ENCODE measurements around the gene PRM2. TPM values are rescaled to one million over a fixed set of nuclear protein-coding genes. Genes with fewer than 3 reads are reported as not detected.

The PRM2 gene
- total and polyA plus RNA-seq, 3 experiments from 2014 or later, result not detected

GRCh38 chr16:11232302-11232851 is 43.9 kb downstream of the PRM2 start:
- H3K4me3 ChIP-seq (ENCODE audit: low read length), result peak overlapping the region; percentile 51
- ChIA-PET POLR2A (interaction anchor here (0.9 to 1.9 kb wide), 2 partner anchors 22 to 23 kb away, joined by 3 to 38 read pairs; partner anchors contain the start of gene SOCS1), CTCF (interaction anchor here (2.5 kb wide), 1 partner anchor 23 kb away, joined by 23 read pairs; the partner anchor contains the start of gene SOCS1)
- no peak for DNase-seq
- peak overlapping the region; percentile 65 to 84 (median 73) for H3K4me3 Mint-ChIP-seq
- peaks cover 0 to 1% (median 0%) of the 10 kb centered on the region in 5 donors for H3K9me3 Mint-ChIP-seq
- no peaks in the 10 kb centered on the region for H3K36me3 ChIP-seq (ENCODE audit: insufficient read depth, low read length)
- no peaks in the 10 kb centered on the region for H3K36me3 Mint-ChIP-seq
- H3K9me3 ChIP-seq (ENCODE audit: low read length), result no peaks in the 10 kb centered on the region
- peak overlapping the region; percentile 90 for H3K27ac ChIP-seq (ENCODE audit: low read depth, low read length)
- peaks cover 60% of the 10 kb centered on the region for H3K4me1 ChIP-seq (ENCODE audit: insufficient read depth, low read length)
- peaks cover 47 to 67% (median 66%) of the 10 kb centered on the region in 3 donors for H3K4me1 Mint-ChIP-seq
- peaks cover 0 to 2% of the 10 kb centered on the region in 2 donors for H3K27me3 Mint-ChIP-seq
- H3K27me3 ChIP-seq (ENCODE audit: insufficient read depth, low read length, poor library complexity, severe bottlenecking), result no peaks in the 10 kb centered on the region
- peak overlapping the region; percentile 92 to 99 (median 96) for H3K27ac Mint-ChIP-seq

DNA sequence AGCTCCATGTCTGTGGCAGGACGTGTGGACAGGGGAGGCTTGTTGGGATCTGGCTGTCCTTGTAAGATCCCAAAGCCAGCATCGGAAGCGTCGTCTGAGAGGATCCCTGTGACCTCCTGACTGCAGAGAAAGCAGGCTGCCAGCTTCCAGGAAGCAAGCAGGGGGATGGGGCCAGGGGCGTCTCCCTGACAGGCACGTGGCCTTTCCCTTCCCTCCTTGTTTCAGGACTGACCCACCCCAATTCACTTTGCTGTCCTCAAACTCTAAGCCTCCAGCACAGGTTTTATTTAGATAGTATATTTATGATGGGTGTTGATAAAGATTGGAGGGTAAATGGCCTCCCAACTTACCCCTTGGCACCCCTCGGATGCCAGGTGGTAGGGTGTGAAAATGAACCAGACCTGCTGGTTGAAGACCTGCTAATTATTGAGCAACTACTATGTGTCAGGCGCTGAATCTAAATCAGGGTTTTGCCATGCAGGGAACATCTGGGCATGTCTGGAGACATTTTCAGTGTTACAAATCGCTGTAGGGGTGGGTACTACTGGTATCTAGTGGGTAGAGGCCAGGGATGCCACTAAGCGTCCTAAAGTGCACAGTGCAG is 44.8 kb downstream of the PRM2 start:
- no peaks in the 10 kb centered on the region for H3K27me3 ChIP-seq (ENCODE audit: insufficient read depth, low read length, poor library complexity, severe bottlenecking)
- H3K4me3 Mint-ChIP-seq, result peak overlapping the region in 5 of 7 donors; percentile 14 to 27 (median 26)
- H3K4me3 ChIP-seq (ENCODE audit: low read length), result no peak overlapping the region
- H3K4me1 ChIP-seq (ENCODE audit: insufficient read depth, low read length), result peaks cover 60% of the 10 kb centered on the region
- peaks cover 0 to 1% (median 0%) of the 10 kb centered on the region in 5 donors for H3K9me3 Mint-ChIP-seq
- H3K36me3 ChIP-seq (ENCODE audit: insufficient read depth, low read length), result no peaks in the 10 kb centered on the region
- DNase-seq, result no peak
- H3K36me3 Mint-ChIP-seq, result no peaks in the 10 kb centered on the region
- no peaks in the 10 kb centered on the region for H3K9me3 ChIP-seq (ENCODE audit: low read length)
- POLR2A ChIA-PET, result interaction anchor here (0.9 kb wide), 1 partner anchor 23 kb away, joined by 3 read pairs; no protein-coding TSS in a partner anchor
- peaks cover 0 to 2% of the 10 kb centered on the region in 2 donors for H3K27me3 Mint-ChIP-seq
- CTCF ChIA-PET, result interaction anchor here (0.8 kb wide), 1 partner anchor 23 kb away, joined by 3 read pairs; no protein-coding TSS in a partner anchor
- H3K27ac ChIP-seq (ENCODE audit: low read depth, low read length), result peak overlapping the region; percentile 30
- H3K27ac Mint-ChIP-seq, result peak overlapping the region; percentile 47 to 97 (median 80)
- peaks cover 47 to 68% (median 66%) of the 10 kb centered on the region in 3 donors for H3K4me1 Mint-ChIP-seq

- Histone ChIP-seq H3K36me3 (ENCODE audit: insufficient read depth, low read length) (no peaks in the 10 kb centered on the region), H3K4me1 (ENCODE audit: insufficient read depth, low read length) (peaks cover 68% of the 10 kb centered on the region), H3K4me3 (ENCODE audit: low read length) (no peak overlapping the region), H3K9me3 (ENCODE audit: low read length) (no peaks in the 10 kb centered on the region), H3K27ac (ENCODE audit: low read depth, low read length) (no peak overlapping the region), H3K27me3 (ENCODE audit: insufficient read depth, low read length, poor library complexity, severe bottlenecking) (no peaks in the 10 kb centered on the region)
- ChIA-PET CTCF (no interaction called here), POLR2A (no interaction called here)
- H3K27ac Mint-ChIP-seq, result peak overlapping the region in 5 of 8 donors; percentile 29 to 97 (median 61)
- H3K36me3 Mint-ChIP-seq, result no peaks in the 10 kb centered on the region
- peaks cover 0 to 2% of the 10 kb centered on the region in 2 donors for H3K27me3 Mint-ChIP-seq
- H3K4me3 Mint-ChIP-seq, result no peak overlapping the region
- DNase-seq, result no peak
- H3K4me1 Mint-ChIP-seq, result peaks cover 56 to 75% (median 70%) of the 10 kb centered on the region in 3 donors
- peaks cover 0 to 1% (median 0%) of the 10 kb centered on the region in 5 donors for H3K9me3 Mint-ChIP-seq
These were observed 46.4 kb downstream of the PRM2 start for GRCh38 chr16:11229906-11230305.

- Mint-ChIP-seq H3K4me3 (no peak overlapping the region), H3K4me1 (peaks cover 58 to 75% (median 70%) of the 10 kb centered on the region in 3 donors), H3K36me3 (no peaks in the 10 kb centered on the region), H3K27me3 (peaks cover 0 to 2% of the 10 kb centered on the region in 2 donors), H3K9me3 (peaks cover 0 to 1% (median 0%) of the 10 kb centered on the region in 5 donors), H3K27ac (peak overlapping the region in 5 of 8 donors; percentile 19 to 97 (median 71))
- POLR2A ChIA-PET, result no interaction called here
- H3K27ac ChIP-seq (ENCODE audit: low read depth, low read length), result no peak overlapping the region
- no peaks in the 10 kb centered on the region for H3K27me3 ChIP-seq (ENCODE audit: insufficient read depth, low read length, poor library complexity, severe bottlenecking)
- no peak for DNase-seq
- H3K36me3 ChIP-seq (ENCODE audit: insufficient read depth, low read length), result no peaks in the 10 kb centered on the region
- peaks cover 68% of the 10 kb centered on the region for H3K4me1 ChIP-seq (ENCODE audit: insufficient read depth, low read length)
- no peaks in the 10 kb centered on the region for H3K9me3 ChIP-seq (ENCODE audit: low read length)
- CTCF ChIA-PET, result no interaction called here
- H3K4me3 ChIP-seq (ENCODE audit: low read length), result no peak overlapping the region
These were observed 46.8 kb downstream of the PRM2 start for GRCh38 chr16:11229432-11229831.

GRCh38 chr16:11225677-11226549 is 50.4 kb downstream of the PRM2 start:
- Mint-ChIP-seq H3K4me3 (peak overlapping the region; percentile 77 to 92 (median 81)), H3K36me3 (no peaks in the 10 kb centered on the region), H3K9me3 (peaks cover 0 to 1% (median 0%) of the 10 kb centered on the region in 5 donors), H3K27me3 (no peaks in the 10 kb centered on the region), H3K4me1 (peaks cover 40 to 51% (median 49%) of the 10 kb centered on the region in 3 donors), H3K27ac (peak overlapping the region; percentile 94 to 98 (median 96))
- Histone ChIP-seq H3K9me3 (ENCODE audit: low read length) (no peaks in the 10 kb centered on the region), H3K27ac (ENCODE audit: low read depth, low read length) (peak overlapping the region; percentile 76), H3K36me3 (ENCODE audit: insufficient read depth, low read length) (no peaks in the 10 kb centered on the region), H3K4me3 (ENCODE audit: low read length) (peak overlapping the region; percentile 52), H3K4me1 (ENCODE audit: insufficient read depth, low read length) (peaks cover 52% of the 10 kb centered on the region), H3K27me3 (ENCODE audit: insufficient read depth, low read length, poor library complexity, severe bottlenecking) (no peaks in the 10 kb centered on the region)
- DNase-seq, result no peak
- ChIA-PET POLR2A (interaction anchor here (0.8 to 4.8 kb wide), 5 partner anchors 7 to 38 kb away, joined by 3 to 74 read pairs (median 6); partner anchors contain the start of gene SOCS1), CTCF (interaction anchor here (1.1 to 2.9 kb wide), 9 partner anchors 8 to 262 kb away, joined by 3 to 45 read pairs (median 4); partner anchors contain the start of gene SOCS1)

Other genes starting within 250 kb of the PRM2 start
- gene SOCS1, start 20.3 kb downstream of the PRM2 start, total RNA-seq, result 100 to 1,000 TPM; 128 to 144 TPM
- gene SOCS1, start 20.3 kb downstream of the PRM2 start, polyA plus RNA-seq, result 17.1 TPM
- not detected for gene TNP2, start 7.2 kb downstream of the PRM2 start, total RNA-seq
- gene TNP2, start 7.2 kb downstream of the PRM2 start, polyA plus RNA-seq, result not detected
- not detected for gene PRM3, start 2.9 kb downstream of the PRM2 start, total RNA-seq
- gene PRM3, start 2.9 kb downstream of the PRM2 start, polyA plus RNA-seq, result not detected
- not detected for gene PRM1, start 4.8 kb upstream of the PRM2 start, total RNA-seq
- not detected for gene PRM1, start 4.8 kb upstream of the PRM2 start, polyA plus RNA-seq
- 10 to 100 TPM; 37.0 to 38.3 TPM for gene RMI2, start 69.0 kb upstream of the PRM2 start, total RNA-seq
- 1.1 TPM for gene RMI2, start 69.0 kb upstream of the PRM2 start, polyA plus RNA-seq